ENCODE data around the gene FOXP1.

GRCh38 chr3:71395927-71396695, 187.4 kb downstream of the FOXP1 start:
- TF ChIP-seq CTCF (IDR thresholded peaks at IDR 0.05; ENCODE audit: control extremely low read depth in 1 of 3, insufficient read depth in 1 of 3, low read depth in 1 of 3, low read length in 3 of 3) (no peak), HDAC2 (IDR thresholded peaks at IDR 0.05; ENCODE audit: borderline replicate concordance in 1 of 2, low read depth in 2 of 2, low read length in 2 of 2) (no peak), NRF1 (IDR thresholded peaks at IDR 0.05; ENCODE audit: low read depth, low read length) (no peak)

Data from H1 (cell line).